Endometrial microvascular endothelial cells (primary cell): ENCODE results near the gene NDC1. TPM values are rescaled to one million over a fixed set of nuclear protein-coding genes. Genes with fewer than 3 reads are reported as not detected.

ENCODE experiments used
- in situ Hi-C: cut with HindIII; loops from 2 replicates; pipeline ENCODE4 v1.10.0; 2017; ENCODE audit warnings: low sequenced_read_pairs, low pct_unique_long_range_greater_than_20kb; ENCODE audit errors: inconsistent ontology term
- total RNA-seq: library from RNA; depleted of rRNA; stranded (reverse); fragments of >200 nt; gene quantifications from one replicate; pipeline ENCODE4 v1.2.3, GENCODE V29; 2015; ENCODE audit errors: inconsistent ontology term

NDC1 gene
- total RNA-seq, 1 donor from 2014 or later = 39.8 TPM

- in situ Hi-C loops = no loop called here
Measured at GRCh38 chr1:53735261-53735660, 102.8 kb downstream of the NDC1 start.

- in situ Hi-C loops = no loop called here
Measured at GRCh38 chr1:53734650-53735211, 103.4 kb downstream of the NDC1 start.

- in situ Hi-C loops = no loop called here
Measured at GRCh38 chr1:53733975-53734649, 104.0 kb downstream of the NDC1 start.

- in situ Hi-C loops = no loop called here
Measured at GRCh38 chr1:53733447-53733931, 104.6 kb downstream of the NDC1 start.

- in situ Hi-C loops = no loop called here
Measured at GRCh38 chr1:53732912-53733317, 105.2 kb downstream of the NDC1 start.

- in situ Hi-C loops = no loop called here
Measured at GRCh38 chr1:53732409-53732808, 105.7 kb downstream of the NDC1 start.

- in situ Hi-C loops = no loop called here
Measured at GRCh38 chr1:53731779-53732305, 106.3 kb downstream of the NDC1 start.

GRCh38 chr1:53731043-53731600 is 107.0 kb downstream of the NDC1 start:
- in situ Hi-C loops = no loop called here

- in situ Hi-C loops = no loop called here
Measured at GRCh38 chr1:53730224-53730865, 107.8 kb downstream of the NDC1 start.

GRCh38 chr1:53729456-53730223 is 108.5 kb downstream of the NDC1 start:
- in situ Hi-C loops = no loop called here

- in situ Hi-C loops = no loop called here
Measured at GRCh38 chr1:53728702-53729455, 109.2 kb downstream of the NDC1 start.

GRCh38 chr1:53728196-53728595 is 109.9 kb downstream of the NDC1 start:
- in situ Hi-C loops = no loop called here

GRCh38 chr1:53727461-53728092 is 110.5 kb downstream of the NDC1 start:
- in situ Hi-C loops = no loop called here

- in situ Hi-C loops = no loop called here
Measured at GRCh38 chr1:53726009-53726600, 112.0 kb downstream of the NDC1 start.

GRCh38 chr1:53725238-53725689 is 112.8 kb downstream of the NDC1 start:
- in situ Hi-C loops = no loop called here

- in situ Hi-C loops = no loop called here
Measured at GRCh38 chr1:53722025-53722424, 116.1 kb downstream of the NDC1 start.

GRCh38 chr1:53721088-53721487 is 117.0 kb downstream of the NDC1 start:
- in situ Hi-C loops = no loop called here
